Measurements from ENCODE around the gene RANBP3. TPM values are rescaled to one million over a fixed set of nuclear protein-coding genes. Genes with fewer than 3 reads are reported as not detected.
"Not testable (repeated sequence)": the region's sequence is repeated elsewhere in the genome, so short reads cannot be mapped to it uniquely, and the experiment has no call there.

Gene RANBP3
- total RNA-seq, 1 donor from 2014 or later = 122 TPM

DNA sequence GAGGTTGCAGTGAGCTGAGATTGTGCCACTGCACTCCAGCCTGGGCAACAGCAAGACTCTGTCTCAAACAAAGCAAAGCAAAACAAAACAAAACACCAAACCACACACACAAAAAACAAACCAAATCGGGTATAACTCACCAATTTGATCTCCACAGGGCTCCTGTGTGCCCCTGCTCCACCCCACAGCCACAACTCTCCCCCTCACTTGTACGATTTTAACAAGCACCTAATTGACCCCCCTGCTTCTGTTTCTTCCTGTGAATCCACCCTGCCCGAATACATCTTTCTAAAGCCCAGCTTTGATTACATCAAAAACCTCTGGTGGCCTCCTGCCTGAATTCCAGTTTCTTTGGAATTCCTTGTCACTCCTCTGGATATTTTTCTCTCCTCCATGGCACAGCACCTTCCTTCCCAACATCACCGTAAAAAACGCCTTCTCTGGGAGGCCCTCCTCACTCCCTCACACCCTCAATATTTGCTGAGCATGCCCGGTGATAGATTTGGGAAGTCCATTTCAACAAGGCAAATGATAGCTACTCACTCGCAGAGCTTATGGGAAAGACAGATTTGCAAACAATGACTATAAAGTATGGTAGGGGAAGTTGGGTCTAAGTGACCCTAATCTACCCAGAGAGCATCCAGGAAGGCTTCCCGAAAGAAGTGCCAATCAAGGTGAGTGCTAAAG lies 11.6 kb upstream of the RANBP3 start:
- Mint-ChIP-seq H3K27me3 (ENCODE audit: low read depth) (no peaks in the 10 kb centered on the region), H3K36me3 (ENCODE audit: low read depth) (no peaks in the 10 kb centered on the region), H3K4me3 (no peak overlapping the region), H3K9me3 (no peaks in the 10 kb centered on the region), H3K4me1 (peaks cover 31% of the 10 kb centered on the region), H3K27ac (ENCODE audit: unreplicated experiment) (peak overlapping the region; percentile 44)
- no peak for DNase-seq (ENCODE audit: low read depth, low spot score)
- TF ChIP-seq, protein P1, sequence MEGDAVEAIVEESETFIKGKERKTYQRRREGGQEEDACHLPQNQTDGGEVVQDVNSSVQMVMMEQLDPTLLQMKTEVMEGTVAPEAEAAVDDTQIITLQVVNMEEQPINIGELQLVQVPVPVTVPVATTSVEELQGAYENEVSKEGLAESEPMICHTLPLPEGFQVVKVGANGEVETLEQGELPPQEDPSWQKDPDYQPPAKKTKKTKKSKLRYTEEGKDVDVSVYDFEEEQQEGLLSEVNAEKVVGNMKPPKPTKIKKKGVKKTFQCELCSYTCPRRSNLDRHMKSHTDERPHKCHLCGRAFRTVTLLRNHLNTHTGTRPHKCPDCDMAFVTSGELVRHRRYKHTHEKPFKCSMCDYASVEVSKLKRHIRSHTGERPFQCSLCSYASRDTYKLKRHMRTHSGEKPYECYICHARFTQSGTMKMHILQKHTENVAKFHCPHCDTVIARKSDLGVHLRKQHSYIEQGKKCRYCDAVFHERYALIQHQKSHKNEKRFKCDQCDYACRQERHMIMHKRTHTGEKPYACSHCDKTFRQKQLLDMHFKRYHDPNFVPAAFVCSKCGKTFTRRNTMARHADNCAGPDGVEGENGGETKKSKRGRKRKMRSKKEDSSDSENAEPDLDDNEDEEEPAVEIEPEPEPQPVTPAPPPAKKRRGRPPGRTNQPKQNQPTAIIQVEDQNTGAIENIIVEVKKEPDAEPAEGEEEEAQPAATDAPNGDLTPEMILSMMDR (conservative IDR thresholded peaks at IDR 0.05) = no peak

- Mint-ChIP-seq H3K36me3 (ENCODE audit: low read depth) (no peaks in the 10 kb centered on the region), H3K9me3 (no peaks in the 10 kb centered on the region), H3K27ac (ENCODE audit: unreplicated experiment) (no peak overlapping the region), H3K4me1 (peaks cover 28% of the 10 kb centered on the region), H3K4me3 (peak overlapping the region; percentile 31), H3K27me3 (ENCODE audit: low read depth) (no peaks in the 10 kb centered on the region)
- no peak for DNase-seq (ENCODE audit: low read depth, low spot score)
- TF ChIP-seq, protein P1 (conservative IDR thresholded peaks at IDR 0.05) = no peak
Measured at GRCh38 chr19:5988517-5989387, 10.8 kb upstream of the RANBP3 start.

DNA sequence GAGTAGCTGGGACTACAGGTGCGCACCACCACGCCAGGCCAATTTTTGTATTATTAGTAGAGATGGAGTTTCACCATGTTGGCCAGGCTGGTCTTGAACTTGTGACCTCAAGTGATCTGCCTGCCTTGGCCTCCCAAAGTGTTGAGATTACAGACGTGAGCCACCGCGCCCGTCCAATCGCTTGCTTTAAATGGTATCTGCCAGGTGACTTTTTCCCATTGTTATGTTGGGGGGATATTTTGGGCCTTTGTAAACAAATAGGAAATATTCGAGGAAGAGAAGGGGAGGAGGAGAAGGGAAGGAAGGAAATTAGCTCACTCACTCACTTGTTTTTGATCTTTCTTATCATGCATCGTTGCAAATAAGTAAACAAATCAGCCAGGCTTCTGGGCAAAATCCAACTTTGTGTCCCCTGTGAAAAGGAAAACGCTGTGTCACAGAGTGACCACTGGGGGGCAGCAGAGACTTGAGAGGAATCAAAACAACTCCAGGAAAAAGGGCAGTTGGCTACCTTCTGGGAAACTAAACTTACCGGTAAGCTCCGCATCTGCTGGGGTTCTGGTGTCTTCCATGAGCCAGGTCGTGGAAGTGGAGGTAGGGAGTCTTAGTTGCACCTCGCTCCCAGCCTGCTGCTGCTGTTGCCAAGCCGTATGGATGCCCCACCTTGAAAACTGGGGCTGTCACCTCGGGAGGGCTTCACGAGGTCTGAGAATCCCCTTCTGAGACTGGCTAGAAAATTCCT lies 9.3 kb upstream of the RANBP3 start:
- no peaks in the 10 kb centered on the region for H3K36me3 Mint-ChIP-seq (ENCODE audit: low read depth)
- peaks cover 22% of the 10 kb centered on the region for H3K4me1 Mint-ChIP-seq
- H3K27me3 Mint-ChIP-seq (ENCODE audit: low read depth) = no peaks in the 10 kb centered on the region
- H3K9me3 Mint-ChIP-seq = no peaks in the 10 kb centered on the region
- peak overlapping the region; percentile 32 for H3K4me3 Mint-ChIP-seq
- no peak overlapping the region for H3K27ac Mint-ChIP-seq (ENCODE audit: unreplicated experiment)
- TF ChIP-seq, protein P1 (conservative IDR thresholded peaks at IDR 0.05) = peak; percentile 93
- DNase-seq (ENCODE audit: low read depth, low spot score) = peak; percentile 82

- not testable (repeated sequence) for H3K9me3 Mint-ChIP-seq; H3K27ac Mint-ChIP-seq (ENCODE audit: unreplicated experiment); H3K27me3 Mint-ChIP-seq (ENCODE audit: low read depth); H3K36me3 Mint-ChIP-seq (ENCODE audit: low read depth); H3K4me3 Mint-ChIP-seq; DNase-seq (ENCODE audit: low read depth, low spot score)
- peaks cover 22% of the 10 kb centered on the region for H3K4me1 Mint-ChIP-seq
Measured at GRCh38 chr19:5985837-5986236, 7.9 kb upstream of the RANBP3 start.

- TF ChIP-seq, protein P1 (conservative IDR thresholded peaks at IDR 0.05) = no peak
- H3K9me3 Mint-ChIP-seq = no peaks in the 10 kb centered on the region
- no peak overlapping the region for H3K4me3 Mint-ChIP-seq
- no peaks in the 10 kb centered on the region for H3K36me3 Mint-ChIP-seq (ENCODE audit: low read depth)
- DNase-seq (ENCODE audit: low read depth, low spot score) = no peak
- peaks cover 22% of the 10 kb centered on the region for H3K4me1 Mint-ChIP-seq
- H3K27me3 Mint-ChIP-seq (ENCODE audit: low read depth) = no peaks in the 10 kb centered on the region
- H3K27ac Mint-ChIP-seq (ENCODE audit: unreplicated experiment) = no peak overlapping the region
Measured at GRCh38 chr19:5985098-5985783, 7.3 kb upstream of the RANBP3 start.
